ENCODE results near the gene POLG2.
A peak's percentile ranks its signal among the peaks of the same experiment; 100 is the strongest.
"Not testable (repeated sequence)": the region's sequence is repeated elsewhere in the genome, so short reads cannot be mapped to it uniquely, and the experiment has no call there.

Gene POLG2

DNA sequence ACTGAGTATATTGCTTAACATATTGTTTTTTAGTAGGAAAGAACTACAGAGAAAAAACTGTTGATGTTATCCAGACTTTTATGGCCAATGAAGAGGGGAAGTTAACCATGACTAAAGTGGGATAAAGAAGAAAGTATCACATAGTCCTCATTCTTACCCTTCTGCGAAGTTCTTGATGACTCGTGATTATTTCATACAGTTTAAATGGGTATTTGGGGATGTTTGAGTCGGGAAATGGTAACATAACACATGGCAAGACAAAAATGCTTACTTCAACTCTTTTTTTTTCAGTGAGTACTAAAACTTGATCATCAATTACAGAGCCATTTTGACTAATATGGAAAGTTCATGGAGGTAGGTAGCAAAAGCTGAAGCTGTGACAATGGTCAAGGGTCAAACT lies 4.9 kb downstream of the POLG2 start:
- DNase-seq (ENCODE audit: low read depth in 1 of 2, low spot score in 1 of 2): no peak
- no peak for TF ChIP-seq JUND (IDR thresholded peaks at IDR 0.05; ENCODE audit: low read depth)
- in situ Hi-C loops (cut with HindIII; ENCODE audit: low pct_unique_long_range_greater_than_20kb, low sequenced_read_pairs): no loop called here

DNA sequence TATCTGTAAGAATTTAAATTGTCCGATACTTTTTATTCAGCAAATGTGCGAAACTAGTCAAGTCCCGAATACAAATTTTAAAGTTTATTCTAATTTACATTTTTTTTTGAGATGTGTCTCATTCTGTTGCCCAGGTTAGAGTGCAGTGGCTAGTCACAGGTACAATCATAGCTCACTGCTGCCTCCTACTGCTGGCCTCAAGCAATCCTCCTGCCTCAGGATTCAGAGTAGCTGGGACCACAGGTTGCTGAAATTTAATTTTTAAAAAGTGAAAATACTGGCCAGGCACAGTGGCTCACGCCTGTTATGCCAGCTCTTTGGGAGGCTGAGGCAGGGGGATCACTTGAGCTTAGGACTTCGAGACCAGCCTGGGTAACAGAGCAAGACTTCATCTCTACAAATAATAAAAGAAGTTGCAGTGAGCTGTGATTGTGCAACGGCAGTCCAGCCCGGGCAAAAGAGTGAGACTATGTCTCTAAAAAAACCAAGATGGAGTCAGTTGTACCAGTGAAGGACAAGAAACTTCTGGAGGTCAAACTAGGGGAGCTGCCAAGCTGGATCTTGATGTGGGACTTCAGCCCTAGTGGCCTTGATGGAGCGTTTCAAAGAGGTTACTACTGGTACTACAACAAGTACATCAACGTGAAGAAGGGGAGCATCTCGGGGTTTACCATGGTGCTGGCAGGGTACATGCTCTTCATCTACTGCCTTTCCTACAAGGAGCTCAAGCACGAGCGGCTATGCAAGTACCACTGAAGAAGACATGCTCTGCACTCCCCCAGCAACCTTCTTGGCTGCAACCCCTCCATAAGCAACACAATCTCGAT lies 5.6 kb downstream of the POLG2 start:
- peak in 1 of 2 experiments; percentile 59 for DNase-seq (ENCODE audit: low read depth in 1 of 2, low spot score in 1 of 2)
- no peak for TF ChIP-seq JUND (IDR thresholded peaks at IDR 0.05; ENCODE audit: low read depth)
- in situ Hi-C loops (cut with HindIII; ENCODE audit: low pct_unique_long_range_greater_than_20kb, low sequenced_read_pairs): no loop called here

- TF ChIP-seq JUND (IDR thresholded peaks at IDR 0.05; ENCODE audit: low read depth): no peak
- in situ Hi-C loops (cut with HindIII; ENCODE audit: low pct_unique_long_range_greater_than_20kb, low sequenced_read_pairs): no loop called here
- no peak for DNase-seq (ENCODE audit: low read depth in 1 of 2, low spot score in 1 of 2)
These were observed 8.6 kb downstream of the POLG2 start for GRCh38 chr17:64488301-64488700.

- in situ Hi-C loops (cut with HindIII; ENCODE audit: low pct_unique_long_range_greater_than_20kb, low sequenced_read_pairs): no loop called here
- DNase-seq (ENCODE audit: low read depth in 1 of 2, low spot score in 1 of 2): no peak
- TF ChIP-seq JUND (IDR thresholded peaks at IDR 0.05; ENCODE audit: low read depth): no peak
These were observed 12.5 kb downstream of the POLG2 start for GRCh38 chr17:64484380-64484779.

GRCh38 chr17:64480951-64481350 lies 15.9 kb downstream of the POLG2 start:
- in situ Hi-C loops (cut with HindIII; ENCODE audit: low pct_unique_long_range_greater_than_20kb, low sequenced_read_pairs): no loop called here
- TF ChIP-seq JUND (IDR thresholded peaks at IDR 0.05; ENCODE audit: low read depth): no peak

DNA sequence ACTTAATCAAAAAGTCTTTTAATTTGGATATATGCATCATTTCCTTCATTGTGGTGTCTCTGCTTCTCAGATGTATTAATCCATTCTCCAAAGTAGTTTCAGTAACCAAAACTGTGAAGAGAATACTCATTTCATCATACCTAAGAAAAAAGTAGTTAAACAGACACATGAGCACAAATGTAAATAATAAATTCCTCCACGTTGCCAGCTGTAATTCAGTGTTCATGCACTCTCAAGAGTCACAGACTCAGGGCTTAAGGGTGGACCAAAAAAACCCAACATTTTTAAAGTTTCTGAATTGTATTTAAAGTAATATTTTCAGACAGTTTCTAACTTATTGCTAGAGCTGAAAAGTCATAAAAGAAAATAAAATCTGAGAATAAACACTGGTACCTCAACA lies 19.0 kb downstream of the POLG2 start:
- in situ Hi-C loops (cut with HindIII; ENCODE audit: low pct_unique_long_range_greater_than_20kb, low sequenced_read_pairs): no loop called here
- DNase-seq (ENCODE audit: low read depth in 1 of 2, low spot score in 1 of 2): no peak
- no peak for TF ChIP-seq JUND (IDR thresholded peaks at IDR 0.05; ENCODE audit: low read depth)

More at GRCh38 chr17:64480951-64481350, 15.9 kb downstream of the POLG2 start:
- no peak for DNase-seq (ENCODE audit: low read depth in 1 of 2, low spot score in 1 of 2)

DNA sequence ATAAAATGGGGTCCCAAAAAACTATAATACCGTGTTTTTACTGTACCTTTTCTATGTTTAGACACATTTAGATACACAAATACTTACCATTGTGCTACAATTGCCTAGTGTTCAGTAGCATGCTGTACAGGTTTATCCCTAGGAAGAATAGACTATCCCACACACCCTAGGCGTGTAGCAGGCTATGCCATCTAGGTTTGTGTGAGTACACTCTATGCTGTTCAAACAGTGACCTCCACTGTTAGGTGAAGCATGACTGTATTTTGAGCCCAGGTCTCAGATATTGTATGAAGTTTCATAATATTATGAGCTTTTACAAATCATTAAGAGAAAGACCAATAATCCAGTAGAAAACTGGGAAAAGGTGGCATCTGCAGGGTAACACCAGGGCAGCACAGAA lies 24.3 kb downstream of the POLG2 start:
- in situ Hi-C loops (cut with HindIII; ENCODE audit: low pct_unique_long_range_greater_than_20kb, low sequenced_read_pairs): no loop called here
- no peak for TF ChIP-seq JUND (IDR thresholded peaks at IDR 0.05; ENCODE audit: low read depth)
- no peak for DNase-seq (ENCODE audit: low read depth in 1 of 2, low spot score in 1 of 2)

GRCh38 chr17:64471440-64471839 lies 25.4 kb downstream of the POLG2 start:
- no peak for DNase-seq (ENCODE audit: low read depth in 1 of 2, low spot score in 1 of 2)
- in situ Hi-C loops (cut with HindIII; ENCODE audit: low pct_unique_long_range_greater_than_20kb, low sequenced_read_pairs): no loop called here
- TF ChIP-seq JUND (IDR thresholded peaks at IDR 0.05; ENCODE audit: low read depth): no peak

DNA sequence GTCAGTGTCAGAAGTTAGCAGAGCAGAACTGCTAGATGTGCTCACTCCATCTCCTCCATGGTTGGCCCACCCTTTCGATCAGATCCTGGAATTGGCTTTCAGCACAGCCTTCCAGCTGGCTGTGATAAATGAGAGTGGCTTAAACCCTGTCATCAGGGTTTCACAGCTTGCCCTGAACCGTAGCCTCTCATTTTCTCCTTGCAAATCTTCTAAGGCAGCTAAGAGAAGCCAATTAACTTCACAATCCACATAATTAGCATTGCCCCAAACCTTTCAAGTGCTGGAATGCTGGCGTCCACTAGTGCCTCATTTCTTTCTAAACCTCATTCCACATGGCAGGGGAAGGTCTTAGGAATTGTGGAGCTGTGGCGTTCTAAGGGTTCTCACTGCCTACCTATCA lies 26.2 kb downstream of the POLG2 start:
- in situ Hi-C loops (cut with HindIII; ENCODE audit: low pct_unique_long_range_greater_than_20kb, low sequenced_read_pairs): no loop called here
- no peak for TF ChIP-seq JUND (IDR thresholded peaks at IDR 0.05; ENCODE audit: low read depth)
- DNase-seq (ENCODE audit: low read depth in 1 of 2, low spot score in 1 of 2): no peak

DNA sequence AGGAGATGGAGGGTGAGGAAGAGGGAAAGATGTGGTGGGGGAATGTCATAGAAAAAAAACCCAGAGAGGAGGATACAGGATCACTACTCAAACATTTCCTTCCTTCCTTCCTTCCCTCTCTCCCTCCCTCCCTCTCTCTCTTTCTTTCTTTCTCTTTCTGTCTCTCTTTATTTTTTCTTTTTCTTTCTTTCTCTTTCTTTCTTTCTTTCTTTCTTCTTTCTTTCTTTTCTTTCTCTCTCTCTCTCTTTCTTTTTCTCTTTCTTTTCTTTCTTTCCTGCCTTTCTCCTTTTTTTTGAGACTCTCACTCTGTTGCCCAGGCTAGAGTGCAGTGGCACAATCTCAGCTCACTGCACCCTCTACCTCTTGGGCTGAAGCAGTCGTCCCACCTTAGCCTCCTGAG lies 30.0 kb downstream of the POLG2 start:
- DNase-seq (ENCODE audit: low read depth in 1 of 2, low spot score in 1 of 2); in situ Hi-C loops (cut with HindIII; ENCODE audit: low pct_unique_long_range_greater_than_20kb, low sequenced_read_pairs): not testable (repeated sequence)

DNA sequence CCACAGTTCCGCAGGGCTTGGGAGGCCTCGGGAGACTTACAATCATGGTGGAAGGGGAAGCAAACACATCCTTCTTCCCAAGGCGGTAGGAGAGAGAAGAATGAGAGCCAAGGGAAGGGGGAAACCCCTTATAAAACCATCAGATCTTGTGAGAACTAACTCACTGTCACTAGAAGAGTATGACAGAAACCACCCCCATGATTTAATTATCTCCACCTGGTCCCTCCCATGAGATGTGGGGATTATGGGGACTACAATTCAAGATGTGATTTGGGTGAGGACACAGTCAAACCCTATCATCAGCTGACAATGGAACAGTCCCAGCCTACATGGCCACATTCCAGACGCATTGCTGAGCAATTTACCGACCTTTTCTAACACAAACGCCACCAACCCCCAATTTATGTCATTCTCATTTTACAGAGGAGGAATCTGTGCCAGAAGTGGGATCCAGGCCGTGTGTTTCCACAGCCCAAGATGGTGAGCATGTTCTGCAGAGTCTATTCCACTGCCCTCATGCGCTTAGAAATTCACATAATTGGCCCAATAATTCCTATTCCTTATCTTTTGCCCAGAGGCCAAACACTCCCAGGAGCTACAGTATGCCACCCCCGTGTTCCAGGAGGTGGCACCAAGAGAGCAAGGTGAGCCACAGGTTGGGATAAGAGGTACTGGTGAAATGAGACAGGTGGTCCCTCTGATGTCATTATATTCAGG lies 30.7 kb downstream of the POLG2 start:
- DNase-seq (ENCODE audit: low read depth in 1 of 2, low spot score in 1 of 2): no peak
- no peak for TF ChIP-seq JUND (IDR thresholded peaks at IDR 0.05; ENCODE audit: low read depth)
- in situ Hi-C loops (cut with HindIII; ENCODE audit: low pct_unique_long_range_greater_than_20kb, low sequenced_read_pairs): no loop called here

DNA sequence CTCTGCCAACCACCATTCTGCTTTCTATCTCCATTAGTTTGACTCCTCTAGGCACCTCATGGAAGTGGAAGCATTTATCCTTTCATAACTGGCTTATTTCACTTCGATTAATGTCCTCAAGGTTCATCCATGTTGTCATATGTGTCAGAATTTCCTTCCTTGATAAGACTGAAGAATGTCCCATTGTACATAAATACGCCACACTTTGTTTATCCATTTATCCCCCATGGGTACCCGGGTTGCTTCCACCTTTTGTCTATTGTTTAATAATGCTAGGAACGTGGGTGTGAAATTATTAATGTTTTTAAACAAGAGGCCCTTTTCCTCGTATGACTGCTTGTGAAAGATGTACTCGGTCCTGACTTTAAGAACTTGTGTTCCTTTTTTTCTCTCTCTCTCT lies 35.1 kb downstream of the POLG2 start:
- no peak for DNase-seq (ENCODE audit: low read depth in 1 of 2, low spot score in 1 of 2)
- in situ Hi-C loops (cut with HindIII; ENCODE audit: low pct_unique_long_range_greater_than_20kb, low sequenced_read_pairs): no loop called here
- no peak for TF ChIP-seq JUND (IDR thresholded peaks at IDR 0.05; ENCODE audit: low read depth)

- in situ Hi-C loops (cut with HindIII; ENCODE audit: low pct_unique_long_range_greater_than_20kb, low sequenced_read_pairs): no loop called here
- no peak for TF ChIP-seq JUND (IDR thresholded peaks at IDR 0.05; ENCODE audit: low read depth)
- no peak for DNase-seq (ENCODE audit: low read depth in 1 of 2, low spot score in 1 of 2)
These were observed 35.9 kb downstream of the POLG2 start for GRCh38 chr17:64460955-64461354.

DNA sequence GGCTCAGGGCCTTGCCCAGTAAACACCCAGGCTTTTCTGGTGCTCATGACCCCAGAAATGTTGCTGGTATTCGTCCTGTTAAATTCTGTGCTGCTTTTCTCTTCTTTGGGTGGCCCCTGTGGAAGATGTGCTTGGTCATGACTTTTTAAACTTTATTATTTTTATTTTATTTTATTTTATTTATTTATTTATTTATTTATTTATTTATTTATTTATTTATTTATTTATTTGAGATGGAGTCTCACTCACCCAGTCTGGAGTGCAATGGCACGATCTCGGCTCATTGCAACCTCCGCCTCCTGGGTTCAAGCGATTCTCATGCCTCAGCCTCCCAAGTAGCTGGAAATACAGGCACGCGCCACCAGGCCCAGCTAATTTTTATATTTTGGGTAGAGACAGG lies 37.0 kb downstream of the POLG2 start:
- in situ Hi-C loops (cut with HindIII; ENCODE audit: low pct_unique_long_range_greater_than_20kb, low sequenced_read_pairs): not testable (repeated sequence)

More for the DNA sequence above, 37.0 kb downstream of the POLG2 start:
- DNase-seq (ENCODE audit: low read depth in 1 of 2, low spot score in 1 of 2): not testable (repeated sequence)

Measured in T47D (cell line).